Suppressor macrophage treated with lipopolysaccharide for 1 hour (primary cell): ENCODE data around the gene SMIM27.

ENCODE experiments used
- DNase-seq, 3 donors: peaks; one replicate each; pipeline ENCODE4 v3.0.0-alpha.2; 2020 to 2022

Gene SMIM27

GRCh38 chr9:32558408-32558934 is 6.3 kb downstream of the SMIM27 start:
- DNase-seq: peak in 2 of 3 donors; percentile 24 to 65

- no peak for DNase-seq
Measured at GRCh38 chr9:32565967-32566366, 13.8 kb downstream of the SMIM27 start.

- DNase-seq: no peak
Measured at GRCh38 chr9:32566770-32567169, 14.6 kb downstream of the SMIM27 start.

GRCh38 chr9:32570262-32570661 is 18.1 kb downstream of the SMIM27 start:
- DNase-seq: no peak

- DNase-seq: peak; percentile 83 to 87 (median 86)
Measured at GRCh38 chr9:32571969-32572899, 20.1 kb downstream of the SMIM27 start.

GRCh38 chr9:32572900-32573523 is 20.9 kb downstream of the SMIM27 start, which contains the start of gene NDUFB6:
TSS of gene NDUFB6 (minus strand) at chr9:32573159. CDS start at chr9:32573060, 99 bp downstream.
- DNase-seq: peak; percentile 95 to 98 (median 97)

- peak; percentile 59 to 86 (median 81) for DNase-seq
Measured at GRCh38 chr9:32573821-32574220, 21.7 kb downstream of the SMIM27 start.

GRCh38 chr9:32574858-32575257 is 22.7 kb downstream of the SMIM27 start:
- no peak for DNase-seq

GRCh38 chr9:32577316-32577715 is 25.2 kb downstream of the SMIM27 start:
- peak in 1 of 3 donors; percentile 5 for DNase-seq

GRCh38 chr9:32578976-32579375 is 26.8 kb downstream of the SMIM27 start:
- no peak for DNase-seq

GRCh38 chr9:32579706-32580331 is 27.7 kb downstream of the SMIM27 start:
- DNase-seq: peak; percentile 74 to 86 (median 84)

- no peak for DNase-seq
Measured at GRCh38 chr9:32580631-32581300, 28.6 kb downstream of the SMIM27 start.

GRCh38 chr9:32581512-32582143 is 29.5 kb downstream of the SMIM27 start:
- DNase-seq: peak; percentile 47 to 59 (median 56)

- no peak for DNase-seq
Measured at GRCh38 chr9:32584784-32585183, 32.7 kb downstream of the SMIM27 start.

- DNase-seq: peak; percentile 36 to 56 (median 37)
Measured at GRCh38 chr9:32587901-32588300, 35.8 kb downstream of the SMIM27 start.

GRCh38 chr9:32589083-32589723 is 37.1 kb downstream of the SMIM27 start:
- peak; percentile 56 to 78 (median 71) for DNase-seq

GRCh38 chr9:32590476-32590875 is 38.3 kb downstream of the SMIM27 start:
- no peak for DNase-seq

- peak in 2 of 3 donors; percentile 23 to 38 for DNase-seq
Measured at GRCh38 chr9:32590898-32591297, 38.8 kb downstream of the SMIM27 start.

GRCh38 chr9:32596096-32596865 is 44.2 kb downstream of the SMIM27 start:
- peak; percentile 41 to 53 (median 46) for DNase-seq

GRCh38 chr9:32596936-32597335 is 44.8 kb downstream of the SMIM27 start:
- no peak for DNase-seq

- DNase-seq: peak; percentile 17 to 57 (median 45)
Measured at GRCh38 chr9:32599021-32599420, 46.9 kb downstream of the SMIM27 start.
